Skeletal muscle satellite cell (primary cell): ENCODE measurements around the gene BBS12.

Experiments used
- H3K27me3 ChIP-seq: 2 replicates; pipeline ENCODE4 v1.7.0; 2013; ENCODE audit warnings: low read length; ENCODE audit not compliant: control insufficient read depth, insufficient read depth
- H3K36me3 ChIP-seq: 2 replicates; pipeline ENCODE4 v1.7.0; 2013; ENCODE audit warnings: mild to moderate bottlenecking, control low read depth, low read length; ENCODE audit not compliant: insufficient read depth
- H3K4me1 ChIP-seq: 2 replicates; pipeline ENCODE4 v1.7.0; 2013; ENCODE audit warnings: low read length; ENCODE audit not compliant: control insufficient read depth, insufficient read depth
- H3K4me2 ChIP-seq: 2 replicates; pipeline ENCODE4 v1.7.0; 2013; ENCODE audit warnings: mild to moderate bottlenecking, low read length
- H3K4me3 ChIP-seq: 2 replicates; pipeline ENCODE4 v1.7.0; 2013; ENCODE audit warnings: low read length
- H3K9ac ChIP-seq: 2 replicates; pipeline ENCODE4 v1.7.0; 2013; ENCODE audit warnings: mild to moderate bottlenecking, low read depth, low read length, moderate library complexity
- H3K9me3 ChIP-seq: replicated peaks from 2 replicates; pipeline ENCODE4 v1.7.0; 2013; ENCODE audit warnings: mild to moderate bottlenecking, control low read depth, low read length

The BBS12 gene

DNA sequence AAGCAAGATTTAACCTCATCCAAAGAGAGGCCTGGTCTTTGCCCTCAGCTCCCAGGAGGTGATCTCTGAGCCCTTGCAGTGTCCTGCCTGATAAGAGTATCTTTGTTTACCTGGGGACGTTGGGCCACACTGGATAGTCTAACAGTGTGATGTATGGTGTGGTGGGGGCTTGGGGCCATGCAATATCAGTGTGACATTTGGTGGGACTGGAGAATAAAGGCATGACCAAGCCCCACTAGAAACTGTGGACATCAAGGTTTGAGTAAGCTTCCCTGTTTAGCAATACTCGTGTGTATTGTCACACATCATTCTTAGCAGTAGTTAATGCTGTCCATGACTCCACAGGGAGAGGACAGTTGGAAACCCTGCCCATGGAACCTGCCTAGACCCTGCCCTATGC, 34.4 kb downstream of the BBS12 start:
- Histone ChIP-seq H3K9ac (no peak overlapping the region), H3K27me3 (no peaks in the 10 kb centered on the region), H3K4me3 (no peak overlapping the region), H3K4me2 (no peak overlapping the region), H3K4me1 (peaks cover 34% of the 10 kb centered on the region), H3K9me3 (no peaks in the 10 kb centered on the region), H3K36me3 (no peaks in the 10 kb centered on the region)

DNA sequence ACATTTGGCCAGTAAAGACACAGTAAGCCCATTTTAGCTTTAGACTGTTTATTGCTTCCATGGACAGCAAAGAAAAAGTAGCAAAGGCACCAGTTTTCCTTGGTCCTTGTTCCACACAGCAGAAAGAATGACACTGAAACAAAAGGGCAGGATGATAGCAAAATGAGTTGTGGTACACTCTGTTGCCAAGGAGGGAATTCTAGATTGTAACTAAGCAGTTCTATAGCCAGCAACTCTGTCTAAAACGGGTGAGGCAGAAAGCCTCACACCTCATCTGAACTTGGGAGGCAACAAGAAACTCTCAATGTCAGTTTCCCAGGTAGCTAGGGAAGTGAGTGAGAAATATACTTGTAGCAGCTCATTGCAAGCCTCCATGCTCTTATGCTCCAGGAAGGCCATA, 39.2 kb downstream of the BBS12 start:
- Histone ChIP-seq H3K4me2 (peak overlapping the region; percentile 14), H3K4me1 (peaks cover 24% of the 10 kb centered on the region), H3K36me3 (no peaks in the 10 kb centered on the region), H3K9ac (no peak overlapping the region), H3K9me3 (no peaks in the 10 kb centered on the region), H3K4me3 (no peak overlapping the region), H3K27me3 (no peaks in the 10 kb centered on the region)

DNA sequence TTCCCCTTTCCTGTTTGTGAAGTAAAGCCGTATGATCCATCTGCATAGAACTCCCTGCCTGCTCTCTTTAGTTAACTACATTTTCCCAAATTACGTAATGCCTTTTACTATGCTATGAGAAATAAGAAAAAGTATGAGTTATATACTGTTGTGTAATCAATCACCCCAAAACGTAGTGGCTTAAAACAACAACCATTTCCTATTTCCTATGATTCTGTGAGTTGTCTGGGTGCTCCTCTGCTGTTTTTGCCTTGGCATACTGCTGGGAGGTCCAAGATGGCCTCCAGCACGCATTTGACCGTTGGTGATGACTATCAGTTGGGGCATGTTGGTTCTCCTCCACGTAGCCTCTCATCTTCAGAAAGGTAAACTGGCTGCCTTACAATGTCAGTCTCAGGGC, 39.8 kb downstream of the BBS12 start:
- no peaks in the 10 kb centered on the region for H3K9me3 ChIP-seq
- no peaks in the 10 kb centered on the region for H3K36me3 ChIP-seq
- H3K4me3 ChIP-seq = no peak overlapping the region
- no peaks in the 10 kb centered on the region for H3K27me3 ChIP-seq
- no peak overlapping the region for H3K4me2 ChIP-seq
- H3K4me1 ChIP-seq = peaks cover 30% of the 10 kb centered on the region
- H3K9ac ChIP-seq = no peak overlapping the region

DNA sequence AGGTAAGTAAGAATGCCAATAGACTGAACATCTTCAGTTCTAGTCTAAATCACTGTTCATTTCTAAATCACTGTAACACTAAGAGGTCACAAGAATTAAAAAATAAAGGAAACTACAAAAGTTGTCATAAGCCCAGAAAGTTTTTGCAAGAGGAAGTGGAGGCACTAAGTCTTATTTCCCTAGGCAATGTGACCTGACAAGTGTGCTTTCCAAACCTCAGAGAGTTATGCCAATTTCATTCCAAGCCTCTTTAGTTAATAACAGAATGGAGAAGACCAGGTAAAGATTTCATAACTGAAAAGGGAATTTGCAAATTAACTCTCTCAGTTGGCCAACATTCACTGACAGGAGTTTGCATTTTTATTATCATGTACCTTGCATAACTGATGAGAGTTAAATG, 40.5 kb downstream of the BBS12 start:
- no peaks in the 10 kb centered on the region for H3K27me3 ChIP-seq
- no peaks in the 10 kb centered on the region for H3K9me3 ChIP-seq
- no peak overlapping the region for H3K4me2 ChIP-seq
- peaks cover 34% of the 10 kb centered on the region for H3K4me1 ChIP-seq
- H3K4me3 ChIP-seq = no peak overlapping the region
- H3K36me3 ChIP-seq = no peaks in the 10 kb centered on the region
- H3K9ac ChIP-seq = no peak overlapping the region

DNA sequence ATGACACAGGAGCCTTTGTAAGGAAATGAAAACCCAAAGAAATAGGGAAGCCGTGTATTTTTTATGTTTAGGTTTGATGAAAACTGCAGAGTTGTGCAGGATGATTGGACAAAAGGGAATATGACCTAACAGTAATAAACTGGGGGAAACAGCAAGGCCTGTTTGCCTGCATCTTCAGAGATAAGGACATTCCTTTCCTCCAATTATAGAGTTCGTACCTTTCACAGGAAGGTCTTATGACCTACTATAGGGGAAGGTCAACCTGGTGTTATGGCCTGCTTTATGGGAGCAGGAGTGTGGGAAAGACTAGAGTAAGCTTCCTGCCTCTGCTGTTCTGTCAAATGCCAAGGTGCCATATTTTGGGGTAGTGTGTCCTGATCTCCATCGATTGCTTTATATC, 42.5 kb downstream of the BBS12 start:
- Histone ChIP-seq H3K4me2 (no peak overlapping the region), H3K9ac (no peak overlapping the region), H3K4me1 (peaks cover 42% of the 10 kb centered on the region), H3K4me3 (no peak overlapping the region), H3K36me3 (no peaks in the 10 kb centered on the region), H3K27me3 (no peaks in the 10 kb centered on the region), H3K9me3 (no peaks in the 10 kb centered on the region)

DNA sequence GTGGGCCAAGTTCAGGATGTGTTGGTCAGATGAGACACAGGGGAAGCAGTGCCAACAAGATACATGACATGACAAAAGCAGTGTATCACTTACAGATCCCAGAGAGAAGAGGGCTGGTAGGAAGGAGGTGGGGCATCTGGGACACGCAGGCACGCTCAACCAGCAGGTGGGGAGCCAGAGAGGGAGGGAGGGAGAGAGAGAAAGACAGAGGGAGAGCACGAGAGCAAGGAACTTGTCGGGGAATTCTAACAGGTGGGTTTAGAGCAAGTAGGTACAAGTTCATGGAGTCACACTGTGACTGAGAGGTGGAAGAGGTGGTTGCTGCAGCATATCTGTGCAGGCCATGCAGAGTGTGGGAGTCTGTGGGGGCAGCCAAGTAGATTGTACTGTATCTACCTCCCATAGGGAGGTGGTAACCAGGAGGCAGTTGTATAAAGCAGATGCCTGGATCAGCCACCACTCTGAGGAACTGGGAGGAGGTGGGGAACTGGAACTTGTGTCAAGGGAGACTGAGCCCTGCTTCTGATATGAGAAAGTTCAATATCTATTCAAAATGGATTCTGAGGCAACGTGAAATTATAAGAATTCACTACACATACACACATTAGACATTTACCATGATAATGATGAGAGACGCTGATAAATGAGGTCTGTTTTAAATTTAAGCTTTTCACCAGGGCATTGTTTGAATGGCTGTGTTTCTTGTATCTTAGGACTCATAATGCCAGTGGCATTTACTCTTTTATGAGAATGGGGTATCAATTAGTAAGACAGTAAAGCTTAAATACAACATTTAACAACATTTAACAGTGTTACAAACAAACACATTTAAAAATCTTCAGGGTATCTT, 43.7 kb downstream of the BBS12 start:
- H3K9ac ChIP-seq = no peak overlapping the region
- no peak overlapping the region for H3K4me2 ChIP-seq
- peaks cover 42% of the 10 kb centered on the region for H3K4me1 ChIP-seq
- no peaks in the 10 kb centered on the region for H3K36me3 ChIP-seq
- H3K4me3 ChIP-seq = no peak overlapping the region
- no peaks in the 10 kb centered on the region for H3K27me3 ChIP-seq
- H3K9me3 ChIP-seq = no peaks in the 10 kb centered on the region

DNA sequence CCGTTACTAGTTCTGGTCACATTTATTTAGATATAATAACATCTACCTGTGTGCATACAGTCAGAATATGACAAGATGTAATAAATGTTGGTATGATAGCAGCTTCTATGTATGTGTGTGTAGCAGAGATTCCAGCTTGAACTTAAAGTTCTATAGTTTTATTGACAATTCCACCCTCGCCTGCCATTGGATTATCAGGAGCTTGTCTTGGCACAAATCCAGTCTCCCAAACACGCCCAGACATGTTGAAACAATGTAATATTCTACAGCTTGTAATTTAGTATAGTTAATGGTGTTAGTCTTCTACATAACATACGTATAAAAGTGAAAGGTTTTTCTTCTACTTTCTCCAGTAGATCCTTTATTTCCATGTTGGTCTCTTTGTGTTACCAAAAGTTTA, 44.4 kb downstream of the BBS12 start:
- no peak overlapping the region for H3K4me2 ChIP-seq
- H3K36me3 ChIP-seq = no peaks in the 10 kb centered on the region
- H3K4me3 ChIP-seq = no peak overlapping the region
- H3K27me3 ChIP-seq = no peaks in the 10 kb centered on the region
- no peaks in the 10 kb centered on the region for H3K9me3 ChIP-seq
- H3K4me1 ChIP-seq = peaks cover 45% of the 10 kb centered on the region
- H3K9ac ChIP-seq = no peak overlapping the region

DNA sequence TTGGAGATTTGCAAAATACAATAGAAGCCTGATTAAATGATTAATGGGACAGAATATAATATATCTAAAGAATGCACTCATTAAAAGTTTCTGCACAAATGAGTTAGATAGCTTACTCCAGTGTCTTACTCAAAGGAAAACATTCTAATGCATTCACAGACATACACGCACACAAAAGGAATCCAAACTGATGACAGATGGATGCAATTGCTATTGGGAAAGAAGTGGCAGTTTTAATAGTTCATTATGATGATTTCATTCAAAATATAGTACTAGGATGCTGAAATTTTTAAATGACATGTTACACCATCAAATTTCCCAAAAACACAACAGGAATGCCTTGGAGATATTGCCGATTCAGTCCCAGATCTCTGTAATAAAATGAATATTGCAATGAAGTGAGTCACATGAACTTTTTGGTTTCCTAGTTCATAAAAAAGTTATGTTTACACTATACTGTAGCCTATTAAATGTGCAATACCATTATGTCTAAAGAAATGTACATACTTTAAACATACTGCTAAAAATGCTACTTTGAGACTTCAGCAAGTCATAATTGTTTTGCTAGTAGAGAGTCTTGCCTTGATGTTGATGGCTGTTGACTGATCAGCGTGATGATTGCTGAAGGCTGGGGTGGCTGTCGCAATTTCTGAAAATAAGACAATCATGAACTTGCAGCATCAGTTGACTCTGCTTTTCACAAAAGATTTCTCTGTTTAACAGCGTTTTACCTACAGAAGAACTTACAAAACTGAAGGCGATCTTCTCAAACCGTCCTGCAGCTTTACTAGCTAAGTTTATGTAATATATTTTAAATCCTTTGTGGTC, 45.6 kb downstream of the BBS12 start:
- Histone ChIP-seq H3K4me1 (peaks cover 45% of the 10 kb centered on the region), H3K36me3 (no peaks in the 10 kb centered on the region), H3K4me3 (no peak overlapping the region), H3K27me3 (no peaks in the 10 kb centered on the region), H3K9ac (peak overlapping the region; percentile 52), H3K9me3 (no peaks in the 10 kb centered on the region), H3K4me2 (peak overlapping the region; percentile 49)

DNA sequence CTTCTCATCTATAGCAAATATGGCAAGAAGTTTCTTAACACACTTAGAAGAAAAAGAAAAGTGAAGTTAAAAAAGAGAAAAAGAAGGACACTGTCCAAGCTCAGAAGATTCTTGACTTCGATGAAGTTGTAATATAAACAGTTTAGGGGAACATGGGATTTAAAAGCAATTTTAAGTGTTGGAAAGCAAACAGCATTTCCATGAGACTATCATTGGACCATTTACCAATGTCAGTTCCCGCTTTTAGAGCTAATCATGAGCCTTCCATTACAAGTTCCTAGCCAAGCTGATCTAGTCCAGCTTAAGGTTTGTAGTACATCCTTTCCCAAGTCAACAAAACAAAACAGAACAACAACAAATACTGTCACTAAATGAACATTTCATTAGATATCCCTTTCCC, 49.0 kb downstream of the BBS12 start:
- H3K36me3 ChIP-seq = no peaks in the 10 kb centered on the region
- H3K9me3 ChIP-seq = no peaks in the 10 kb centered on the region
- H3K4me2 ChIP-seq = no peak overlapping the region
- no peaks in the 10 kb centered on the region for H3K27me3 ChIP-seq
- no peak overlapping the region for H3K9ac ChIP-seq
- no peak overlapping the region for H3K4me3 ChIP-seq
- H3K4me1 ChIP-seq = peaks cover 55% of the 10 kb centered on the region

DNA sequence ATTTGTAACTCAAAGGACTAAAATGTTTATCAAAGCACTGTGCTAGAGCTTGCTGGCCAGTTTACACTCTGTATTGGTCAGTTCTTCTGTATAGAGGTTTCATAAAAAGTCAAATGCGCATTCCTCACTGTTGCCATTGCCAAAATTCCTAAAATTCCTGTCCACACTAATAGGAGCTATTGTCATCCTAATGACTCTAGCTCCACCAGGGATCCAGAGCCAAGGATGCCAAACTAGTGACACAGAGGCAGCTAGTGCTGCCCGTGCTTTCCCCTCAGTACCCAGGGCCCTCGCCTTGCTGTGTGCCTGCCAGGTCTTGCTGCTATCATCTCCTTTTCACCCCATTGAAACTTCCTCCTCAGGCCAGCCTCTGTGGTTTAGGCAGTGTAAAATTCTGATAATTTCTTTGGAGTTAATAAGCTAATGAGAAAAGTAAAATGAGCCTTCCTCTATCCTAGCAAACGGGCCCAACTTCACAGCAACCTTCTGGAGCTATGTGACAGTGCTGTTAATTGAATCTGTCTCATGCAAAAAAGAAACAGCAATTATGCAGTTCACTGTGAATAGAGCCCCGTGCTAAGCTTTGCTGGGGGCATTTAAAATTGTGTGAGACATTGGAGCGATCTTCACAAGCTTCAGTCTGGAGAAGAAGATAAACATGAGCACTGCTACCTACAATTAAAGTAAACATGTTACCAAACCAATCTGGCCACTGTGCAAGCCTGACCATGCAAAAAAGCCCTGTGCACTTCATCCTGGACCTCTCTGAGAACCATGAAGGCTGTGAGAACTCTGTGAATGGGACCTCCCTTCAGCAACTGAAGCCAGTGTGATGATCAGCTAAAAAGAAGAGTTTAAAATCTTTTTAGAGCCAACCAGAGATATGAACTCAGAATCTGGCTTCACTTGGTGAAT, 51.1 kb downstream of the BBS12 start:
- Histone ChIP-seq H3K9me3 (no peaks in the 10 kb centered on the region), H3K9ac (peak overlapping the region; percentile 74), H3K27me3 (no peaks in the 10 kb centered on the region), H3K4me2 (peak overlapping the region; percentile 64), H3K36me3 (no peaks in the 10 kb centered on the region), H3K4me3 (peak overlapping the region; percentile 18), H3K4me1 (peaks cover 38% of the 10 kb centered on the region)

DNA sequence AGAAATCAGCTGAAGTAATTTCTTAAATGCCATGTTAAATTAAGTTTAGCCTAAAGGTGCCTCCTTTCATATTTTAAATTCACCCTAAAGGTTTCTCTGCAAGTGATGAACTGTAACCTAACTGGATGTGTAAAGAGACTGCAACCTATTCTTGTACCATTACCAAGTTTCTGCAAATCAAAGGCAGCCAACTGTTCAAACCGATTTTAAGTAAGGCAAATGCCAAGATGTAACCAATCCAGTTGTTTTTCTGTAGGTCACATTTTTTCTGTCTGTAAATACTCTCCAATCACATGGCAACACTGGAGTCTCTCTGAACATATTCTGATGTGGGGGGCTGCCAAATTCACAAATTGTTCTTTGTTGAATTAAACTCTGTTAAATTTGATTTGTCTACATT, 51.8 kb downstream of the BBS12 start:
- peak overlapping the region; percentile 64 for H3K4me2 ChIP-seq
- H3K9ac ChIP-seq = peak overlapping the region; percentile 72

More for the DNA sequence above, 51.8 kb downstream of the BBS12 start:
- Histone ChIP-seq H3K9me3 (no peaks in the 10 kb centered on the region), H3K4me1 (peaks cover 35% of the 10 kb centered on the region), H3K27me3 (no peaks in the 10 kb centered on the region), H3K4me3 (no peak overlapping the region), H3K36me3 (no peaks in the 10 kb centered on the region)
